Activated CD4-positive, alpha-beta T cell treated with anti-CD3 and anti-CD28 coated beads, Interleukin-2, amount 50 U/mL, for 4 hours (primary cell): ENCODE data around the gene CGB8.
"Not testable (repeated sequence)": the region's sequence is repeated elsewhere in the genome, so short reads cannot be mapped to it uniquely, and the experiment has no call there.

Experiments
- DNase-seq, 2 experiments: peaks; one replicate each; pipeline ENCODE4 v3.0.0-alpha.2; 2020

CGB8 gene

DNA sequence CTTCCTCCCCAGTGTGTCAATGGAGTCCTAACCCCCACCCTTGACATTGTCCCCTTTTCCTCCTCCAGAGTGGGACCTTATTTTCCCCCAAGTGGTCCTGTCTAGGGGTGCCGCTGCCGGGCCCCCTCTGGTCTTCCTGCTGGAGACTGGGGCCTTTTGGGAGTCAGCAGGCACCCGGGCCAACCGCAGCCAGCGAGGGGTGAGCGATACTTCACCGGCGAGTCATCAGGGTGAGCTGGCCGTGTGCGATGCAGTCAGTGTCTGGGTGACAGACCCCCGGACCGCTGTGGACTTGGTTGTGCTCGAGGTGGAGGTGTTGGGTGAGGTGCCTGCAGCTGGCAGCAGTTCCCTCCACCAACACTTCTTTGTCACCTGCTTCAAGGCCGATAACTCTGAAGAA is 19.2 kb downstream of the CGB8 start:
- not testable (repeated sequence) for DNase-seq

DNA sequence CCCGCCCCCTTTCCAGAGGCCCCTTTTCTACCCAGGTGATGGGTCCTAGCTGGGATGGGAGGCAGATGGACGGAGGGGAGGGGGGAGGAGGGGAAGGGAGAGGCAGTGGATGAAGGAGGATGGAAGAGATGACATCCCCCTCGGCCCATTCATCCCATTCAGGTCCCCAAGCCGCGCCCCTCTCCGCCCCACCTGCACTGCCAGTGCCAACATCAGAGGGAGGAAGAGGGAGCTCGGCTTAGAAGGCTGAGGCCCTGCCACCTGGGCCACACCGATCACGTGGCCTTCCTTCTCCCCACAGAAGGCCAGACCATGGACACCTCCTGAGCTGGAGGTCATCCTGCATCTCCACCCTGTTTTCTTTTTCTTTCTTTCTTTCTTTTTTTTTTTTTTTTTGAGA is 20.2 kb downstream of the CGB8 start:
- DNase-seq = not testable (repeated sequence)

- DNase-seq = not testable (repeated sequence)
Observed at GRCh38 chr19:49025599-49025998, 23.3 kb downstream of the CGB8 start.

GRCh38 chr19:49025088-49025487 is 23.8 kb downstream of the CGB8 start:
- DNase-seq = not testable (repeated sequence)

- not testable (repeated sequence) for DNase-seq
Observed at GRCh38 chr19:49024233-49024632, 24.7 kb downstream of the CGB8 start, which contains the start of gene CGB3. TSS of gene CGB3 (minus strand) at chr19:49024333. CDS start at chr19:49023971, 362 bp downstream.

GRCh38 chr19:49022116-49022515 is 26.8 kb downstream of the CGB8 start:
- no peak for DNase-seq

GRCh38 chr19:49020931-49021895 is 27.7 kb downstream of the CGB8 start:
- no peak for DNase-seq

- no peak for DNase-seq
Observed at GRCh38 chr19:49020342-49020741, 28.6 kb downstream of the CGB8 start.

DNA sequence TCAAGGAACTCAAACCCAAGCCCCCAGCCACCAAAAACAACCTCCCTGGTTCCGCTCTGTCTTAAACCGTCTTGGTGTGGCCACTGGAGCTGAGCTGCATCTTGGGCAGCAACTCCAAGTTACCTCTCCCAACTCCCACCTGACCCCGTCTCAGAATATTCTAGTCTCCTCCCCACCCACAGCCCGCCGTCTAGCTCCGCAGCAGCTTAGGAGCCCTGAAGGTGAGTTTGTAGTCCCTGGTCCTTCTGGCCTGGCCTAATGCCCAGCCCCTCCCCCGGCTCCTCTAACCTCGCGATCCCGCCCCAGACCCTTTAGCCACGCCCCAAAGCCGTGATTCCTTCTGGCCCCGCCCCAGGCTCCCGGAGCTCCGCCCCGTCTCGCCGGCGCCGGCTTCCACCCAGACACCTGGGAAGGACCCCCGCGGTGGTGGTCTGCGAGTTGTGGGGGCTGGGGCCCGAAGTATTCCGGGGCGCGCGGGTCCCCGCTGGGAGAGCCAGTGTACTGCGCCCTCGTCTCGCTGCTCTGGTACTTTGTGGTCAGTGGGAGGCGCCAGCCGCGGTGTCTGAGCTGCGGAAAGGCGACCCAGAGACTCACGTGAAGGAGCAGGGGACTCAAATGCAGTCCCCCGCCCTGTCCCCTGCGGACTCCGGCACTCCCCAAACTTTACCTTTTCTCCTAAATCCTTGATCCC is 29.5 kb downstream of the CGB8 start:
- peak; percentile 47 to 48 for DNase-seq

DNA sequence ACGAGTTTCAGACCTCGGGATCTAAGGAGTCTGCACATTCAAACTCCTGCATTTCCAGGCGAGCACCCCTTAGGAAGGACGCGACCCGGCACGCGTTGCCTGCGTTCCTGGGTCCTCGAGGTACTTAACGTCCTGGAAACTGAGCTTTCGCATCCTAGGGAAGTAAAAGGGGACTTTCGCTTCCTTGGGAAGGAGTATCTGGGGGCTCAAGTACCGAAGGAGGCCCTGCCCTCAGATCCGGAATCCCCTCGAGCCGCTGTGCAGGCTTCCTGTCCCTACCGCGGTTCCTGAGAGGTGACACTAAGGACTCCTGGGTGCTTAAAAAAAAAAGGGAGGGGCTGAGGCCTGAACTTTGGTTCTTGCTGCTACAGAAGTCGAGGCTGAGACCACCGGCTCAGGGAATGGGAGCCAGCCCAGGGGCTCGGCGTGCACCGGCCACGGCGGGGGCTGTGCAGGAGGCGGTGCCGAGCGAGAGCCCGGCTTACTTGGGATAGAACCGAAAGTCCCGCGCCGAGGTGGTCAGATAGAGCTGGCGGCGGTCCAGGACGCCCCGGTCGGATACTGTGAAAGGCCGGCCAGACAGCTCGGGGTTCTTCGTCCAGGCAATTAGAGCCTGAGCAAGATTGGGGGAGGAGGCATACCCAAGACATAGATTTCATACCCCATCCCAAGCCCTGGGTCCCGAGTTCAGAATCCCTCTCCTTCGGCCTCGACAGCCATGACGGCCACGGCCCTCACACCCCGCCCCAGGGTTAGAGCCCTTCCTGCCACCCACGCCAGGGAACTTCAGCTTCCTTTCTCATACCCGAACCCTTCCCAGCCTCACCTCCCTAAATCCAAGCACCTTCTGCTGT is 30.3 kb downstream of the CGB8 start:
- not testable (repeated sequence) for DNase-seq

GRCh38 chr19:49017666-49018351 is 31.1 kb downstream of the CGB8 start:
- DNase-seq = peak; percentile 51 to 57

GRCh38 chr19:49017041-49017665 is 31.8 kb downstream of the CGB8 start, which contains the start of gene LHB:
TSS of gene LHB (minus strand) at chr19:49017091. CDS start at chr19:49017081, 10 bp downstream.
- no peak for DNase-seq

DNA sequence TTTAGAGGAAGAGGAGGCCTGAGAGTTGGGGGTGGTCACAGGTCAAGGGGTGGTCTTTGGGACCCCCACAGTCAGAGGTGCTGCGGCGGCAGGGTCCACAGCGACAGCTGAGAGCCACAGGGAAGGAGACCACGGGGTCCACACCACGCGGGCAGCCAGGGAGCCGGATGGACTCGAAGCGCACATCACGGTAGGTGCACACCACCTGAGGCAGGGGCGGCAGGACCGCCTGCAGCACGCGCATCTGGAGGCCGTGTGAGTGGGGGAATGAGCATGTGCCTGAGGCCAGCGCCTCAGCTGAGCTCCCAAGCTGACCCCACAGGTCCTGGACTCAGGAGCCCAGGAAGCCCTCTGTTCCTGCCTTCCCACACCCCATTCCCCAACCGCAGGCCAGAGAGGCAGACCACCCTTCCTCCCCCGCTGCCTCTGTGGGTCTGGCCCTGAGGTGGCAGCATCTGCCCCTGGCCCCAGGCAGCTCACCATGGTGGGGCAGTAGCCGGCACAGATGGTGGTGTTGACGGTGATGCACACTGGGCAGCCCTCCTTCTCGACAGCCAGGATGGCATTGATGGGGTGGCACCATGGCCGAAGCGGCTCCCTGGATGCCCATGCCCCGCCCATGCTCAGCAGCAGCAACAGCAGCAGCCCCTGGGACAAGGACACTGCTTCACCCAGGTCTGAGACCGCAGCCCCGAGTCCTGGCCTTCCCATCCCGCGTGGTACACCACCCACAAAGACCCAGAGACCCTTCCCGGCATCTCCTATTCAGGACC is 32.7 kb downstream of the CGB8 start:
- no peak for DNase-seq

DNA sequence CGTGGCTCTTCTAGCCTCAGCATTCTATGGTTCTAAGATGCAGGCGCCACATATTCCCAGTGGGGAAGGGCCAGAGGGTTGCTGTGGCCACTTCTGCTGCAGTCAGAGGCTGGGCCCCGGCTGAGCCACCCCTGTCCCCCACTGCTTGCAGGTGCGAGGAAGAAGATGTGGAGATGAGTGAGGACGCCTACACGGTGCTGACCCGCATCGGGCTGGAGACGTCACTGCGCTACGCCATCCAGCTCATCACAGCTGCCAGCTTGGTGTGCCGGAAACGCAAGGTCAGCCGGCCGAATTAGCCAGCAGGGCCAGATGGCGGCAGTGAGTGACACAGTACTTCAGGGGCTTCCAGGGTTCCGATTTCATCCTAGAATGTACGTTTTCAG is 34.0 kb downstream of the CGB8 start:
- DNase-seq = no peak

- DNase-seq = no peak
Observed at GRCh38 chr19:49014123-49014869, 34.6 kb downstream of the CGB8 start.

DNA sequence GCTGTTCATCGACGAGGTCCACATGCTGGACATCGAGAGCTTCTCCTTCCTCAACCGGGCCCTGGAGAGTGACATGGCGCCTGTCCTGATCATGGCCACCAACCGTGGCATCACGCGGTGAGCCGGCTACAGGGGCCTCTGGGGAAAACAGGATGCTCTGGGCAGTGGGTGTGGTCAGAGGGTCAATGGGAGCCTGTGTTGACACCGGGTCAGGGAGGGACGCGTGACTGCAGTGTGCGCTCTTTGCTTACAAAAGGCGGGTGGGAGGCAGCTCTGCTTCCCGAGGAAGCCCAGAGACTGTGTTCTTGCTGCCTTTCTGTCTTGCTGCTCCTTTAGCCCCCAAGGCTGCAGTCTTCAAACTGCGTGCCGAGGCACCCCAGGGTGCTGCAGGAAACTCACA is 37.7 kb downstream of the CGB8 start:
- DNase-seq = no peak

- no peak for DNase-seq
Observed at GRCh38 chr19:49010453-49010852, 38.5 kb downstream of the CGB8 start.

GRCh38 chr19:49009828-49010227 is 39.1 kb downstream of the CGB8 start:
- no peak for DNase-seq

- DNase-seq = no peak
Observed at GRCh38 chr19:49006905-49007304, 42.0 kb downstream of the CGB8 start.

DNA sequence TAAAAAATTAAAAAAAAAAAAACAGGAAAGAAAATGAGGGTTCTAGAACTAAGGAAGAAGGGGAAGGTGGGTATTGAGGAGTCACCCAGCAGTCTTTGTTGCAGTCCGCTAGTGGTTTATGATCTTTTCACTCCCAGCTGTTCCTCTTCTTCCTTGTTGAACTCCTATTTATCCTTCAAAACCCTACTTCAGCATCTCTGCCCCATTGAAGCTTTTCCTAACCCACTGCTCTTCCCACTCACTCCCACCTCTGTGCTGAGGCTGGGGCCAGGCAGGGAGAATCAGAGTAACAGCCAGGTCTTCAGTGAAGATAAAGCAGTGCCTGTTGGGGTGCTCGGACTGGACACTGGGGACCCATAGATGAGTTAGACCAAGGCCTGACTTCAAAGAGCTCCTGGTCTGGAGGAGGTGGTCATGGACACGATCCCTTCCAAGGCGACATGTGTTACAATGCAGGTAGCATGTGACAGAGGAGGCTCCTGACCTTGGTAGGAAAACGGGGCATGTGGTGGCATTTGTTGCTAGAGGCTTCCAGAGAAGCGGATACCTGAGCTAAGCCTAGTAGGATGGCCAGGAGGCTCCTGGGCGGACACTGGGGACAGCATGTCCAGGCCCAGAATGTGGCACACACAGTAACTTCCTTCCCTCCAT is 43.8 kb downstream of the CGB8 start:
- no peak for DNase-seq
